HepG2 (cell line): ENCODE results near the gene MAP1B. TPM values are rescaled to one million over a fixed set of nuclear protein-coding genes. Genes with fewer than 3 reads are reported as not detected.

Experiments used
- ARID3A ChIP-seq: IDR thresholded peaks from 2 replicates; pipeline ENCODE4 v1.6.1; 2012; ENCODE audit warnings: low read depth, low read length, improper control_type of control experiment
- ASH2L ChIP-seq: fragments of 300-600, 200-600 bp; sonication (generic); IDR thresholded peaks from 2 replicates; pipeline ENCODE4 v1.7.0; 2017; ENCODE audit warnings: low read depth, mild to moderate bottlenecking, moderate library complexity, mixed read lengths, low read length; ENCODE audit not compliant: insufficient read length
- CHCHD3 ChIP-seq: sonication (generic); formaldehyde crosslinking; IDR thresholded peaks from 2 replicates; pipeline ENCODE4 v1.8.0; 2022; ENCODE audit warnings: mild to moderate bottlenecking, missing genetic modification reagents, moderate library complexity
- DDIT3 ChIP-seq: sonication (generic); formaldehyde crosslinking; IDR thresholded peaks from 2 replicates; pipeline ENCODE4 v1.4.0; 2020; ENCODE audit warnings: mild to moderate bottlenecking, missing genetic modification reagents
- DRAP1 ChIP-seq: IDR thresholded peaks from 2 replicates; pipeline ENCODE4 v1.6.1; 2016; ENCODE audit warnings: missing genetic modification reagents, missing compliant biosample characterization
- EP300 ChIP-seq, 3 experiments: sonication (generic) in 1 of 3; formaldehyde crosslinking in 1 of 3; IDR thresholded peaks; 2 replicates each; pipeline versions ENCODE4 v1.5.1 to v1.6.1; 2011 to 2020; ENCODE audit warnings: low read depth in 2 of 3, low read length in 2 of 3, borderline replicate concordance in 1 of 3, improper control_type of control experiment in 1 of 3, mild to moderate bottlenecking in 1 of 3, missing genetic modification reagents in 1 of 3, moderate library complexity in 1 of 3
- GTF3A ChIP-seq: sonication (generic); formaldehyde crosslinking; conservative IDR thresholded peaks from 2 replicates; pipeline ENCODE4 v1.4.0; 2020; ENCODE audit warnings: mild to moderate bottlenecking, missing genetic modification reagents
- HMG20B ChIP-seq: conservative IDR thresholded peaks from 2 replicates; pipeline ENCODE4 v1.6.1; 2016; ENCODE audit warnings: missing genetic modification reagents, missing compliant biosample characterization
- ISX ChIP-seq: sonication (generic); formaldehyde crosslinking; conservative IDR thresholded peaks from 2 replicates; pipeline ENCODE4 v1.5.0; 2020; ENCODE audit warnings: missing genetic modification reagents
- MEIS2 ChIP-seq: sonication (generic); formaldehyde crosslinking; IDR thresholded peaks from 2 replicates; pipeline ENCODE4 v1.9.0; 2021; ENCODE audit warnings: mild to moderate bottlenecking, missing genetic modification reagents
- MXD4 ChIP-seq: IDR thresholded peaks from 2 replicates; pipeline ENCODE4 v1.6.1; 2016; ENCODE audit warnings: mild to moderate bottlenecking, missing biosample characterization, missing genetic modification reagents
- NBN ChIP-seq: fragments of 450-650 bp; conservative IDR thresholded peaks from 2 replicates; pipeline ENCODE4 v1.6.1; 2017
- NR2F1 ChIP-seq, 2 experiments: fragments of 450-650 bp in 1 of 2; formaldehyde crosslinking in 1 of 2; IDR thresholded peaks; 2 replicates each; pipeline versions ENCODE4 v1.5.0 to v1.6.1; 2016 to 2020; ENCODE audit warnings: mild to moderate bottlenecking in 1 of 2, missing compliant biosample characterization in 1 of 2, missing genetic modification reagents in 1 of 2, moderate library complexity in 1 of 2
- ONECUT2 ChIP-seq: sonication (generic); formaldehyde crosslinking; IDR thresholded peaks from 2 replicates; pipeline ENCODE4 v1.4.0; 2020; ENCODE audit warnings: missing genetic modification reagents
- REL ChIP-seq: sonication (generic); formaldehyde crosslinking; conservative IDR thresholded peaks from 2 replicates; pipeline ENCODE4 v1.8.0; 2022; ENCODE audit warnings: mild to moderate bottlenecking, missing genetic modification reagents, moderate library complexity
- SIX4 ChIP-seq: sonication (generic); formaldehyde crosslinking; IDR thresholded peaks from 2 replicates; pipeline ENCODE4 v1.4.0; 2020; ENCODE audit warnings: missing genetic modification reagents
- U2AF2 ChIP-seq: fragments of 200-400 bp; formaldehyde crosslinking; IDR thresholded peaks from 2 replicates; pipeline ENCODE4 v1.6.1; 2017; ENCODE audit warnings: low read depth, mild to moderate bottlenecking, low read length
- YY1 ChIP-seq: IDR thresholded peaks from 2 replicates; pipeline ENCODE4 v1.6.1; 2011; ENCODE audit warnings: low read length, low read depth, moderate library complexity, mild to moderate bottlenecking; ENCODE audit not compliant: insufficient read depth, insufficient replicate concordance
- ZBTB34 ChIP-seq: sonication (generic); formaldehyde crosslinking; IDR thresholded peaks from 2 replicates; pipeline ENCODE4 v1.8.0; 2022; ENCODE audit warnings: mild to moderate bottlenecking, missing genetic modification reagents
- ZNF101 ChIP-seq: sonication (generic); formaldehyde crosslinking; IDR thresholded peaks from 2 replicates; pipeline ENCODE4 v1.4.0; 2020; ENCODE audit warnings: mild to moderate bottlenecking, low read depth, missing genetic modification reagents, borderline replicate concordance
- ZNF207 ChIP-seq: fragments of 450-650 bp; IDR thresholded peaks from 2 replicates; pipeline ENCODE4 v1.6.1; 2016; ENCODE audit warnings: antibody characterized with exemption, borderline replicate concordance
- ZNF326 ChIP-seq: sonication (generic); formaldehyde crosslinking; IDR thresholded peaks from 2 replicates; pipeline ENCODE4 v1.4.0; 2020; ENCODE audit warnings: missing genetic modification reagents, borderline replicate concordance
- ZNF441 ChIP-seq: sonication (generic); formaldehyde crosslinking; IDR thresholded peaks from 2 replicates; pipeline ENCODE4 v1.7.0; 2021; ENCODE audit warnings: missing genetic modification reagents, borderline replicate concordance
- ZNF549 ChIP-seq: sonication (generic); formaldehyde crosslinking; IDR thresholded peaks from 2 replicates; pipeline ENCODE4 v1.5.0; 2020; ENCODE audit warnings: missing genetic modification reagents
- ZNF550 ChIP-seq: sonication (generic); formaldehyde crosslinking; IDR thresholded peaks from 2 replicates; pipeline ENCODE4 v1.4.0; 2020; ENCODE audit warnings: mild to moderate bottlenecking, missing genetic modification reagents, borderline replicate concordance
- ZNF674 ChIP-seq: sonication (generic); formaldehyde crosslinking; IDR thresholded peaks from 2 replicates; pipeline ENCODE4 v1.5.0; 2020; ENCODE audit warnings: low read depth, mild to moderate bottlenecking, missing genetic modification reagents
- polyA plus RNA-seq, 8 experiments: library from polyadenylated mRNA; depleted of rRNA in 3 of 8; stranded (reverse) in 7 of 8; unstranded in 1 of 8; fragments of >200 nt; fragmentation: Illumina TruSeq in 4 of 8; extraction: Trizol in 4 of 8; gene quantifications; 2 replicates each; pipeline versions ENCODE4 v1.2.1 to v1.2.3, GENCODE V29; 2011 to 2016; ENCODE audit warnings: low read depth in 4 of 8, missing spikeins in 1 of 8, mixed read lengths in 1 of 8; ENCODE audit not compliant: insufficient read depth in 1 of 8
- total RNA-seq, 5 experiments: library from RNA; depleted of rRNA; stranded (reverse); fragments of >200 nt; fragmentation: Illumina TruSeq; extraction: Trizol; gene quantifications; 2 replicates each; pipeline ENCODE4 v1.2.3, GENCODE V29; 2016; ENCODE audit warnings: low read depth in 1 of 5

The MAP1B gene
- total and polyA plus RNA-seq, 2 of the 13 experiments (the other 11 are each of a cell fraction or from before 2014, with no cell fraction given), result 3.3 to 6.2 TPM

GRCh38 chr5:72241346-72242003 is 134.2 kb downstream of the MAP1B start (continued):
- TF ChIP-seq ARID3A (peak; percentile 62), CHCHD3 (no peak), YY1 (no peak), NR2F1 (CRISPR knock-in tag; IDR thresholded peaks at IDR 0.05) (no peak), ZNF101 (no peak), DDIT3 (no peak), ZNF207 (no peak), DRAP1 (CRISPR knock-in tag) (no peak), ZNF549 (CRISPR knock-in tag) (no peak), ZNF326 (no peak), NBN (no peak), REL (CRISPR knock-in tag) (no peak), U2AF2 (no peak), GTF3A (CRISPR knock-in tag) (no peak), MEIS2 (CRISPR knock-in tag) (peak; percentile 64; the same call in 1 of the 2 replicates), ZBTB34 (CRISPR knock-in tag) (peak; percentile 99), ONECUT2 (CRISPR knock-in tag) (peak; percentile 87), ASH2L (peak; percentile 49), EP300 (IDR thresholded peaks at IDR 0.05; ENCODE audit: low read depth in 2 of 2, low read length in 2 of 2) (peak in 1 of 2 experiments; percentile 58; a peak in 1 of 4 replicates), EP300 (CRISPR knock-in tag; IDR thresholded peaks at IDR 0.05; ENCODE audit: borderline replicate concordance) (peak; percentile 30; the same call in 1 of the 2 replicates), ZNF674 (no peak), ISX (no peak), ZNF550 (CRISPR knock-in tag) (no peak), SIX4 (0 out of 2 replicates have a peak, but pooled peaks have one; percentile 44), HMG20B (CRISPR knock-in tag) (peak; percentile 54; the same call in 1 of the 2 replicates), ZNF441 (CRISPR knock-in tag) (no peak), MXD4 (CRISPR knock-in tag) (no peak; the same call in 1 of the 2 replicates)
